ENCODE results near the gene CYYR1. TPM values are rescaled to one million over a fixed set of nuclear protein-coding genes. Genes with fewer than 3 reads are reported as not detected.

The CYYR1 gene
- total RNA-seq, 1 experiment from 2014 or later, result 48.5 TPM

DNA sequence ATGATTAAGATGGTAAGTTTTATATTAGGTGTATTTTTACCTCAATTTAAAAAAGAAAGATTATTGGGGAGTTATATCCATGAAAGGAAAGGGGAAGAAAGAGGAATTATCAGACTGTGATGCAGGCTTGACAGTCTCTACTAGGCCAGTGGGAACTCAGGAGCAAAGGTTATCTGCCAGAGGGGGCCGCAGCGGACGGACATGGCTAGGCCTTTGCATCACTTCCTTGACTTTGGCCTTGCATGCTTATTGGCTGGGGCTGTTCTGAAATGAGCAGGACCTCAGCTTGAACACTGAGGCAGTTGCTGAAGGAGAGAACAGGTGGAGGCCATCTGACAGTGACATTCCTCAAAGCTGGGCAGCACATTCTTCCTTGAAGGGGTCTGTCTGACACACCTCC, 150.9 kb downstream of the CYYR1 start:
- H3K4me3 ChIP-seq, result no peak overlapping the region
- no peak overlapping the region for H3K27ac ChIP-seq
- no peaks in the 10 kb centered on the region for H3K36me3 ChIP-seq
- no peaks in the 10 kb centered on the region for H3K27me3 ChIP-seq
- no peak for DNase-seq
- no peaks in the 10 kb centered on the region for H3K9me3 ChIP-seq (replicated peaks)
- peaks cover 4% of the 10 kb centered on the region for H3K4me1 ChIP-seq

DNA sequence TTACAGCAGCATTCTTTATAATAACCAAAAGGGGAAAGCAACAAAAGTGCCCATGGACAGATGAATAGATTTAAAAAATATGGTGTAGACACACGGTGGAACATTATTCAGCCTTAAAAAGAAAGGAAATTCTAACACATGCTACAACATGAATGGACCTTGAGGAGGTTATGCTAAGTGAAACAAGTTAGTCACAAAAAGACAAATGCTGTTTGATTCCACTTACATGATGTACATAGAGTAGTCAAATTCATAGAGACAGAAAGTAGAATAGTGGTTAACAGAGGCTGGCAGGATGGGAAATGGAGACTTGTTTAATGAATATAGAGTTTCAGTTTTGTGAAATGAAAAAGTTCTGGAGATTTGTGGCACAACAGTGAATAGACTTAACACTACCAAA, 151.4 kb downstream of the CYYR1 start:
- H3K4me3 ChIP-seq, result no peak overlapping the region
- H3K27me3 ChIP-seq, result no peaks in the 10 kb centered on the region
- no peak for DNase-seq
- no peaks in the 10 kb centered on the region for H3K9me3 ChIP-seq (replicated peaks)
- no peaks in the 10 kb centered on the region for H3K36me3 ChIP-seq
- H3K27ac ChIP-seq, result no peak overlapping the region
- no peaks in the 10 kb centered on the region; the same call in 1 of the 2 replicates for H3K4me1 ChIP-seq
